NOMO-1 treated with dmso at 0.1 percent for 144 hours (cell line): ENCODE measurements around the gene PTDSS2.
"Not testable (repeated sequence)": the region's sequence is repeated elsewhere in the genome, so short reads cannot be mapped to it uniquely, and the experiment has no call there.

Experiments
- DNase-seq: peaks from one replicate; lab custom pipeline; 2025; ENCODE audit not compliant: unreplicated experiment; lab: John Stamatoyannopoulos, UW

Gene PTDSS2

GRCh38 chr11:413120-414081 lies 36.7 kb upstream of the PTDSS2 start:
- no peak for DNase-seq

GRCh38 chr11:414318-414857 lies 35.7 kb upstream of the PTDSS2 start:
- no peak for DNase-seq

GRCh38 chr11:415640-416041 lies 34.4 kb upstream of the PTDSS2 start:
- DNase-seq, result no peak

DNA sequence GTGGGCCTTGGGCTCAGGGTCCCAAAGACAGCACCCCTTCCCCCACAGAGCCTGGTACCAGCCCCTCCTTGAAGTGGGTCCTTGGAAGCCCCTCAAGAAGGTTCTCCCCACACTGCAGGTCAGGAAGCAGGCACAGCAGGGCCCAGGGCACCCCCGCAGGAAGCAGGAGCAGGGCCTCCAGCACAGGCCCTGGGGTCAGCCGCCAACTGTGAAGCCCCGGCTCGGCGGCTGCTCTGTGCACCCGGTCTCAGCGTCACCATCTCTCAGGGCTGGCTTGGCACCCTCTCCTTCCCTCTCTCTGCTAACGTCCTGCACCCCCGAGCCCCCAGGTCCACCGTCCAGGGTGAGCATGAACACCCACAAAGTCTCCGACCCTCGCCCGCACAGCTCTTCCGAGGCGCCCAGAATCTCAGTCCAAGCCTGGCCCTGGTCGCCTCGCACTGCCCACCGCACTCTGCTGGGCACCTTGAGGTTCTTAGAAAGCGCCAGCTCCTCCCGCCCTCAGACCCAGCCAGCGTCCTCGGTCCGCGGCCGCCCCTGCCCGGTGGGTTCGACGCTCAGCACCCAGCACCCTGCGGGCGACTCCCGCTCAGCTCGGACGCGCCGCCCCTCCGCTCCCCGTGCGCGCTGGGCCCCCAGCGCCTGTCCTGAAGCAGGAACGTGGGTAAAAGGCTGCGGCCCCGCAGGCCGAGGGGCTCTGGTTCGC lies 33.9 kb upstream of the PTDSS2 start:
- DNase-seq, result no peak

DNA sequence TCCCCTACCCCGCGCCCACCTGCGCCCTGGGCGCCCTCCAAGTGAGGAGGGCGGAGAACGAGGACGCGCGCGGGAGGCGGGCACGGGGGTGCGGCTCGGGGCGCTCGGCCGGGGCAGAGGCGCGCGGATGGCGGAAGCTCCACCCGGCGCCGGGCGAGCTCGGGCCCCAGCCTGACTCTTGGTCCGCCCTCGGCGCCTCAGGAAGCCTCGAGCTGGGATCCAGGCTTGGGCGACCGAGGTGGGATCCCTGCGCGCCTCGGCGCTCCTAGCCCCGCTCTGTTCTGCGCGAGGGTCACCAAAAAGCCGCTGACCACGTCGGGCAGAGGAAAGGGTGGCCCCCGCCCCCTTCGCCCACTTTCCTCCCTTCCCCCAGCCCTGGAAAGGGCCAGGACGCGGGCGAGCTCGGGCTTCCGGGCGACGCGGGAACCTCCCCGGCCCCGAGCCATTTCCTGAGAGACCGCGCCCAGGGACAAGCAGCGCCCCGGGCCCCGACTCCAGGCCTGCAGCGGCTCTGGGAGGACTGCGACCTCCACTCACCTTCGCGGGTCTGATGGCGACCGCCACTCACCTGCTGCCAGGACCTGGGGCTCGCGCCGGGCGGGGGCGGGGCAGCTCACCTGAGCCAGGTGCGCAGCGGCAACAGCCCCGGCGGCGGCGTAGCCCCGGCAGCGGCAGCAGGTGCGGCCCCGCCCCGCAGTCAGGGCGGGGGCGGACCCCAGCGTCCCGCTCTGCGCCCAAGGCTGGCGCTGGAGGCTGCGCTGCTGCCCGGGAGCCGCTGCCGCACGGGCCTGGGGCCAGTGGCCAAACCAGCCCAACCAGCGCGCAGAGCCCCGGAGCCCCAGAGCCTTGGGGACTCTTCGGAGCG lies 33.1 kb upstream of the PTDSS2 start:
- DNase-seq, result peak; percentile 10

- no peak for DNase-seq
Observed at GRCh38 chr11:417652-418342, 32.3 kb upstream of the PTDSS2 start.

GRCh38 chr11:418343-419247 lies 31.5 kb upstream of the PTDSS2 start:
- no peak for DNase-seq

DNA sequence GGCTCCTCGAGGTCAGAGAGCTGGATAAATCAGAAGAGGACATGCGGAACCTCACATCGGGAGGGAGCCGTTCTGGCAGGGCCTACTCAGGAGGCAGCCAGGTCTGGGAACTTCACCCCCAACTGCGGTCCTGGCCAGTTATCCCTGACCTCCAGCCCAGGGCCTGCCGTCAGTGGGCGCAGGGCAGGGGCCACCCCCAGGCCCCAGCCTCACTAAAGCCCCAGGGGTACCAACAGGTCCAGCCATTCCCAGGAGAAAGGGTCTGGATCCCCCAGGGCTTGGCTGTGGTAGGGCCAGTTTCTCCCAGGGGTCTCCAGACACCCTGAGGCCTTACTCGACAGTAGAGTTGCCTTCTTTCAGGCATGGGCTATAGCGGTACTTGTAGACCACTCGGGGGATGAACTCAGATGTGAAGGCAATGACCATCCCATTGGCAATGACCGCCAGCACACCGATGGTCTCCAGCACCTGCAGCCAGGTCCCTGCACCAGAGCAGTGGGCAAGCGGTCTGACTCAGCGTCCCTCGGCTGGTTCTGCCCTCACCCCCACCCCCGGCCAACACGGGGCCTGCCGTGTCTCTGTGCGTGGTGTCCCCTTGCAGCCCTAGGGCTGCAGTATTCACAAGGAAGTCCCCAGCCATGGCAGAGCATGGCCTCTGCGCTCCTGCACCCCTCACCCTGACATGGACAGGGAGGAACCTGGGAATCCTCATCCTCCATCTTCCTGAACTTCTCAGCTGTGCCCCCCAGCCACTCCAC lies 30.7 kb upstream of the PTDSS2 start:
- no peak for DNase-seq

GRCh38 chr11:420054-420910 lies 29.8 kb upstream of the PTDSS2 start:
- no peak for DNase-seq

DNA sequence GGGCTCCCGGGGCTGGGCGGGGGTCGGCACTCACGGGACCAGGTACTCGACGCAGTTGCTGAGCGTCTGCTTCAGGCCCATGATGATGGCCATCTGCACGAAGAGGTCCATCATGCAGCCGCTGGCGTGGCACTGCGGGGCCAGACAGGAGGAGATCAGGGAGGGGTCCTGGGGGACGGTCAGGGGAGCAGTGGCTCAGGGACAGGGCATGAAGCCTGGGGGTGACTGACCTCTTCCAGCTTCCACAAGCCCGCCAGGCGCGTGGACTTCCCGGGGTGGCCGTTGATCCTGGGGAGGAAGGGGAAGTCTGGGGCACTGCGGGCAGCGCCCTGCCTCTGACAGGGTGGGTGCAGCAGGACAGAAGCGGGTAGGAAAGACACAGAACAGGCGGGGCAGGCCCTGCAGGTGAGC lies 29.2 kb upstream of the PTDSS2 start:
- no peak for DNase-seq

GRCh38 chr11:422249-422656 lies 27.8 kb upstream of the PTDSS2 start:
- no peak for DNase-seq

DNA sequence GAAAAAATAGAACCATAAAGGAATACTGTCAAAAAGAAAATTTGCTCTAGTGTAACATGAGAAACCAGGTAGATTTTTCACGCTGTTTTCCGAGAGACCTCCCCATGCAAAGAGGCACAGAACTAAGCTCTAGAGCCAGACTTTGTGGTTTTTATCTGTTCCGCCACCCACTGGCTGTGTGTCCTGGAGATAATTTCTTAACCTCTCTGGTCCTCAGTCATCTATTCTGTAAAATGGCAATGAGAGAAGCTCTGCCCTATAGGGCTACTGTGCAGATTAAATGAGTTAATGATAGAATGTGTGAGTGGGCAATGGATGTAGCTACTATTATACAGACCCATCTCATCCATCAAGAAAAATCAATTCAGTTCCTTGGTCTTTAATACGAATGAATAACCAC lies 25.8 kb upstream of the PTDSS2 start:
- no peak for DNase-seq

DNA sequence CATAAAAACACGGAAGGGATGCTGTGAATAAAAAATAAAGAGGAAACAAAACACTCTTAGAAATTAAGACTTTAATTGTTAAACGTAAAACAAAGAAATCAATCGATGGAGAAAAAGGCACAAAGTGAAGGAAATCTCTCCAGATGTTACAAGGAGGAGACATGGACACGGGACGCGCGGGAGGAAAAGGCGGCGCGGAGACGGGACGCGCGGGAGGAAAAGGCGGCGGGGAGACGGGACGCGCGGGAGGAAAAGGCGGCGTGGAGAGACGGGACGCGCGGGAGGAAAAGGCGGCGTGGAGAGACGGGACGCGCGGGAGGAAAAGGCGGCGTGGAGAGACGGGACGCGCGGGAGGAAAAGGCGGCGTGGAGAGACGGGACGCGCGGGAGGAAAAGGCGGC lies 25.3 kb upstream of the PTDSS2 start:
- not testable (repeated sequence) for DNase-seq

DNA sequence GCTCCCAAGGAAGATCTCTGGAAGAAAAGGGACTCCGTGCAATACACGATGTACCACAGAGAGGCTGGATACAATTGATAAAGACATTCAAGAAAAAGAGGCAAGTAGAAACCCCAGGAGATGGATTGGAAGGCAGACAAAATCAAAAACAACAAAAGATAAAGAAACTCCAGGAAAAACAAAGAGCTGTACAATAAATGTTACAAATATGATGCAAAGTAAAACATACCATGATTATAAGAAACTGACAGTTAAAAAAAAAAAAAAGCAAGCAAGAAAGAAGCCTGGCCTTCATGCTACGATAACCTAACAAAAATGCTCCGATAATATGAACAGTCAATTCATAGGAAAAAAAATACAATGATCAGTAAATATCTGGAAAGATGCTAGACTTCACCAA lies 24.8 kb upstream of the PTDSS2 start:
- no peak for DNase-seq

DNA sequence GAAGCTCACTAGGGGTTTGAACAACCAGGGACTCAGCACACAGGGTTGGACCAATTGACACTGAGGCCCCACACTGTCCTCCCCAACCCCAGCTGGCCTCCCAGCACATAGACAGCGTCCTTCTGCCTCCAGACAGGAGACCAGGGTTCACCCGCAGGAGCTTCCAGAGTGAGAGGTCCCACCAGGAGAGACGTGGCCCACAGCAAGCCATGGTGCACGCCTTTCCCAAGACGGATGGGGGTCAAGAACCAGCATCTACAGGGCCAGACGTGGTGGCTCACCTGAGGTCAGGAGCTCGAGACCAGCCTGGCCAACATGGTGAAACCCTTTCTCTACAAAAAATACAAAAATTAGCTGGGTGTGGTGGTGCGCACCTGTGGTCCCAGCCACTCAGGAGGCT lies 23.2 kb upstream of the PTDSS2 start:
- DNase-seq, result no peak

- DNase-seq, result no peak
Observed at GRCh38 chr11:428295-428694, 21.8 kb upstream of the PTDSS2 start.

- DNase-seq, result no peak
Observed at GRCh38 chr11:429391-429790, 20.7 kb upstream of the PTDSS2 start.
